Measurements from ENCODE around the gene MUC20. TPM values are rescaled to one million over a fixed set of nuclear protein-coding genes. Genes with fewer than 3 reads are reported as not detected.

Gene MUC20
- total and polyA plus RNA-seq, 2 experiments from 2014 or later: 0.29 TPM; not detected in 1

DNA sequence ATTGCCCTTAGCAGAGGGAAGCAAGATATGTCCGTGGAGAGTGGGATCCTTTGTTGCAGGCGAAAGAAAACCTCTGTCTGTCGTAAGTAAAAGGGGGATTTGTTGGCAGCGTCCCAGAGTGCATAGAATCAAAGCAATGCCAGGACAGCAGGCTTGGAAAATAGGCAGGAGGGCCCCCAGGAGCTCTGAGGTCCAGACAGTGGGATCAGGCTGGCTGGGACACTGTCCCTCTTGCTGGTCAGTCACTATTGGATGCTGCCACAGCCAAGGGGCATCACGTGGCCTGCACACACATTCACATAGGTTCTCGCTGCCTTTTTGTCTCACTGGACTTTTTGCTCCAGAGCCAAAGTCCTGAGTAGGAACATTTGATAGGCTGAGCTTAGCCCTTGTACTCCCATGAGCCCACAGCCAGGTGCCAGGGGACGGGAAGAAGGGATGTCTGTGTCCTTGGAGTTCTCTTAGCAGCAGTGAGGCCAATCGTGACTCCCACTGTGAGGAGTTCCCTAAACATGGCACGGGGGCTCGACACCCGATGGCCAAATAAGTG, 10.7 kb downstream of the MUC20 start (continued):
- TF ChIP-seq, protein P1, sequence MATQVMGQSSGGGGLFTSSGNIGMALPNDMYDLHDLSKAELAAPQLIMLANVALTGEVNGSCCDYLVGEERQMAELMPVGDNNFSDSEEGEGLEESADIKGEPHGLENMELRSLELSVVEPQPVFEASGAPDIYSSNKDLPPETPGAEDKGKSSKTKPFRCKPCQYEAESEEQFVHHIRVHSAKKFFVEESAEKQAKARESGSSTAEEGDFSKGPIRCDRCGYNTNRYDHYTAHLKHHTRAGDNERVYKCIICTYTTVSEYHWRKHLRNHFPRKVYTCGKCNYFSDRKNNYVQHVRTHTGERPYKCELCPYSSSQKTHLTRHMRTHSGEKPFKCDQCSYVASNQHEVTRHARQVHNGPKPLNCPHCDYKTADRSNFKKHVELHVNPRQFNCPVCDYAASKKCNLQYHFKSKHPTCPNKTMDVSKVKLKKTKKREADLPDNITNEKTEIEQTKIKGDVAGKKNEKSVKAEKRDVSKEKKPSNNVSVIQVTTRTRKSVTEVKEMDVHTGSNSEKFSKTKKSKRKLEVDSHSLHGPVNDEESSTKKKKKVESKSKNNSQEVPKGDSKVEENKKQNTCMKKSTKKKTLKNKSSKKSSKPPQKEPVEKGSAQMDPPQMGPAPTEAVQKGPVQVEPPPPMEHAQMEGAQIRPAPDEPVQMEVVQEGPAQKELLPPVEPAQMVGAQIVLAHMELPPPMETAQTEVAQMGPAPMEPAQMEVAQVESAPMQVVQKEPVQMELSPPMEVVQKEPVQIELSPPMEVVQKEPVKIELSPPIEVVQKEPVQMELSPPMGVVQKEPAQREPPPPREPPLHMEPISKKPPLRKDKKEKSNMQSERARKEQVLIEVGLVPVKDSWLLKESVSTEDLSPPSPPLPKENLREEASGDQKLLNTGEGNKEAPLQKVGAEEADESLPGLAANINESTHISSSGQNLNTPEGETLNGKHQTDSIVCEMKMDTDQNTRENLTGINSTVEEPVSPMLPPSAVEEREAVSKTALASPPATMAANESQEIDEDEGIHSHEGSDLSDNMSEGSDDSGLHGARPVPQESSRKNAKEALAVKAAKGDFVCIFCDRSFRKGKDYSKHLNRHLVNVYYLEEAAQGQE (IDR thresholded peaks at IDR 0.05; ENCODE audit: unreplicated experiment): no peak
- no peak for TF ChIP-seq EZH2phosphoT487 (IDR thresholded peaks at IDR 0.05; ENCODE audit: unreplicated experiment)
- no peak for TF ChIP-seq ZNF331 (CRISPR knock-in tag; IDR thresholded peaks at IDR 0.05; ENCODE audit: low read depth)

DNA sequence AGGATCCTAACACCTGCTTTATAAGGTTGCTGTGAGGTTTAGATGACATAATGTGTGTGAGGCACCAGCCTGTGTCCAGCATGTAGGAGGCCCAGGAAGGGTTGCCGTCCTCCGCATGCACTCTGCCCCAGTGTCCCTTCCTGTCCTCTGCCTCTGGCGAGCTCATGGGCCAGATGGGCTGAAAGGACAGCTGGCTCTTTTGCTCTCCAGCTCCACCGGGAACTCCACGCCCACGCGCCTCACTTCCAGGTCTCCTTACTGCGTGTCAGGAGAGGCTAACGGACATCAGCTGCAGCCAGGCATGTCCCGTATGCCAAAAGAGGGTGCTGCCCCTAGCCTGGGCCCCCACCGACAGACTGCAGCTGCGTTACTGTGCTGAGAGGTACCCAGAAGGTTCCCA, 12.2 kb downstream of the MUC20 start:
- H3K79me2 ChIP-seq (replicated peaks; ENCODE audit: insufficient read depth): no peaks in the 10 kb centered on the region
- DNase-seq (ENCODE audit: low spot score) (no peak), ATAC-seq (no peak)
- no peaks in the 10 kb centered on the region for H3K4me1 ChIP-seq (ENCODE audit: insufficient read depth)
- no peaks in the 10 kb centered on the region for H3F3A ChIP-seq (replicated peaks; ENCODE audit: low read depth)
- no peak overlapping the region for H3K27ac ChIP-seq (ENCODE audit: low read depth)
- no peak overlapping the region for H3K4me3 Mint-ChIP-seq
- H3K27me3 Mint-ChIP-seq (ENCODE audit: insufficient read depth, low read depth, poor library complexity): peaks cover 12% of the 10 kb centered on the region
- peak overlapping the region; percentile 47; the same call in 1 of the 2 replicates for H2AFZ ChIP-seq
- no peaks in the 10 kb centered on the region for H3K36me3 ChIP-seq (ENCODE audit: insufficient read depth)
- no peak overlapping the region for H3K4me2 ChIP-seq
- H3K9me3 Mint-ChIP-seq: no peaks in the 10 kb centered on the region
- no peak overlapping the region for H3K4me3 ChIP-seq
- H4K20me1 ChIP-seq (replicated peaks; ENCODE audit: insufficient read depth): no peaks in the 10 kb centered on the region
- H3K36me3 Mint-ChIP-seq (ENCODE audit: low read depth): no peaks in the 10 kb centered on the region
- TF ChIP-seq, protein P2, sequence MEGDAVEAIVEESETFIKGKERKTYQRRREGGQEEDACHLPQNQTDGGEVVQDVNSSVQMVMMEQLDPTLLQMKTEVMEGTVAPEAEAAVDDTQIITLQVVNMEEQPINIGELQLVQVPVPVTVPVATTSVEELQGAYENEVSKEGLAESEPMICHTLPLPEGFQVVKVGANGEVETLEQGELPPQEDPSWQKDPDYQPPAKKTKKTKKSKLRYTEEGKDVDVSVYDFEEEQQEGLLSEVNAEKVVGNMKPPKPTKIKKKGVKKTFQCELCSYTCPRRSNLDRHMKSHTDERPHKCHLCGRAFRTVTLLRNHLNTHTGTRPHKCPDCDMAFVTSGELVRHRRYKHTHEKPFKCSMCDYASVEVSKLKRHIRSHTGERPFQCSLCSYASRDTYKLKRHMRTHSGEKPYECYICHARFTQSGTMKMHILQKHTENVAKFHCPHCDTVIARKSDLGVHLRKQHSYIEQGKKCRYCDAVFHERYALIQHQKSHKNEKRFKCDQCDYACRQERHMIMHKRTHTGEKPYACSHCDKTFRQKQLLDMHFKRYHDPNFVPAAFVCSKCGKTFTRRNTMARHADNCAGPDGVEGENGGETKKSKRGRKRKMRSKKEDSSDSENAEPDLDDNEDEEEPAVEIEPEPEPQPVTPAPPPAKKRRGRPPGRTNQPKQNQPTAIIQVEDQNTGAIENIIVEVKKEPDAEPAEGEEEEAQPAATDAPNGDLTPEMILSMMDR (conservative IDR thresholded peaks at IDR 0.05; ENCODE audit: low read depth in 2 of 2): no peak
- TF ChIP-seq EZH2phosphoT487 (IDR thresholded peaks at IDR 0.05; ENCODE audit: unreplicated experiment): no peak
- TF ChIP-seq, protein P3, sequence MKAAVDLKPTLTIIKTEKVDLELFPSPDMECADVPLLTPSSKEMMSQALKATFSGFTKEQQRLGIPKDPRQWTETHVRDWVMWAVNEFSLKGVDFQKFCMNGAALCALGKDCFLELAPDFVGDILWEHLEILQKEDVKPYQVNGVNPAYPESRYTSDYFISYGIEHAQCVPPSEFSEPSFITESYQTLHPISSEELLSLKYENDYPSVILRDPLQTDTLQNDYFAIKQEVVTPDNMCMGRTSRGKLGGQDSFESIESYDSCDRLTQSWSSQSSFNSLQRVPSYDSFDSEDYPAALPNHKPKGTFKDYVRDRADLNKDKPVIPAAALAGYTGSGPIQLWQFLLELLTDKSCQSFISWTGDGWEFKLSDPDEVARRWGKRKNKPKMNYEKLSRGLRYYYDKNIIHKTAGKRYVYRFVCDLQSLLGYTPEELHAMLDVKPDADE (IDR thresholded peaks at IDR 0.05): no peak
- TF ChIP-seq ZNF331 (CRISPR knock-in tag; IDR thresholded peaks at IDR 0.05; ENCODE audit: low read depth): no peak
- TF ChIP-seq, protein P1 (IDR thresholded peaks at IDR 0.05; ENCODE audit: unreplicated experiment): no peak
- TF ChIP-seq POLR2AphosphoS5 (IDR thresholded peaks at IDR 0.05; ENCODE audit: low read depth): no peak
- no peaks in the 10 kb centered on the region for H3K27me3 ChIP-seq (ENCODE audit: insufficient read depth)
- no peaks in the 10 kb centered on the region for H3K9me2 ChIP-seq (ENCODE audit: insufficient read depth)
- H3K4me1 Mint-ChIP-seq: no peaks in the 10 kb centered on the region
- no peak overlapping the region for H3K27ac Mint-ChIP-seq
